Measurements from ENCODE around the gene DSN1. TPM values are rescaled to one million over a fixed set of nuclear protein-coding genes. Genes with fewer than 3 reads are reported as not detected.

The DSN1 gene
- total RNA-seq, 1 donor: 8.0 TPM

GRCh38 chr20:36817496-36817895, 43.9 kb upstream of the DSN1 start:
- Histone ChIP-seq H3K4me2 (ENCODE audit: insufficient read depth, low read length) (no peak overlapping the region), H3K27ac (ENCODE audit: low read depth, low read length) (no peak overlapping the region), H3K9me3 (ENCODE audit: low read depth, low read length) (no peaks in the 10 kb centered on the region), H3K79me2 (ENCODE audit: insufficient read depth, low read length) (peaks cover 34% of the 10 kb centered on the region), H2AFZ (ENCODE audit: low read length) (no peak overlapping the region), H3K4me1 (ENCODE audit: insufficient read depth, low read length) (peaks cover 5% of the 10 kb centered on the region), H3K4me3 (ENCODE audit: insufficient read depth, low read length) (no peak overlapping the region), H3K27me3 (ENCODE audit: insufficient read depth, low read length) (no peaks in the 10 kb centered on the region), H3K36me3 (ENCODE audit: insufficient read depth, low read length) (peaks cover 67% of the 10 kb centered on the region), H4K20me1 (ENCODE audit: insufficient read depth, low read length) (peaks cover 8% of the 10 kb centered on the region)
- no peak for TF ChIP-seq CTCF (IDR thresholded peaks at IDR 0.05; ENCODE audit: extremely low read depth, low read depth, low read length)
- DNase-seq (ENCODE audit: insufficient read length, low spot score, missing footprints): no peak

DNA sequence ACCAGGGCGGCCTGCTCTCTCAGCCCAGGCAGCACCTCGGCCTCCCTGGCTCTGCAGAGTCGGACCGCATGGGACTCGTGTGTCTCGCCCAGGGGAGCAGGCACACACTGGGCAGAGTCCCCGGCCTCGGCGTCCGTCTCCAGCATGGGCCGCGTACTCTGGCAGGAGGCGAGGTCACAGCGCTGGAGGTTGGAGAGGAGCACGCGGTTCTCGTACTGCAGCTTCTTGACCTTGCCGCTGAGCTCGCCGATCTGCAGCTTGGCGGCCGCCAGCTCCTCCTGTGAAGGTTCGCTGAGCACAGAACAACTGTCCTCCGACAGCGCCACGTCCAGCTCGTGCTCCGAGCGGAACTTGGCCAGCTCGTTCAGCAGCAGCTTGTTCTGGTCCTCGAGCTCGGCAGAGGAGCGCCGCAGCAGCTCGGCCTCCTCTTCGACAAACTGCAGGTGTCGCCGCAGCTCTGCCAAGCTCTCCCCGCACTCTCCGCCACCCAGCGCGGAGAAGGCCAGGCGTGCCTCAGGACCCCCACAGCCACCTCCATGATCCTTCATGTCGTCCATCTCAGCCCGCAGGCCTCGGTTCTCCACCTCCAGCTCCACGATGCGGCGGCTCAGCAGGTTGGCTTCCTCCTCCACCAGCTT, 42.0 kb upstream of the DSN1 start:
- no peaks in the 10 kb centered on the region for H3K9me3 ChIP-seq (ENCODE audit: low read depth, low read length)
- H4K20me1 ChIP-seq (ENCODE audit: insufficient read depth, low read length): peaks cover 8% of the 10 kb centered on the region
- H3K4me1 ChIP-seq (ENCODE audit: insufficient read depth, low read length): peaks cover 5% of the 10 kb centered on the region
- H3K27me3 ChIP-seq (ENCODE audit: insufficient read depth, low read length): no peaks in the 10 kb centered on the region
- no peak overlapping the region for H3K4me2 ChIP-seq (ENCODE audit: insufficient read depth, low read length)
- TF ChIP-seq CTCF (IDR thresholded peaks at IDR 0.05; ENCODE audit: extremely low read depth, low read depth, low read length): no peak
- no peak overlapping the region for H2AFZ ChIP-seq (ENCODE audit: low read length)
- no peak overlapping the region for H3K27ac ChIP-seq (ENCODE audit: low read depth, low read length)
- H3K36me3 ChIP-seq (ENCODE audit: insufficient read depth, low read length): peaks cover 74% of the 10 kb centered on the region
- peaks cover 40% of the 10 kb centered on the region for H3K79me2 ChIP-seq (ENCODE audit: insufficient read depth, low read length)
- H3K4me3 ChIP-seq (ENCODE audit: insufficient read depth, low read length): no peak overlapping the region
- DNase-seq (ENCODE audit: insufficient read length, low spot score, missing footprints): peak; percentile 47

- Histone ChIP-seq H3K27me3 (ENCODE audit: insufficient read depth, low read length) (no peaks in the 10 kb centered on the region), H3K79me2 (ENCODE audit: insufficient read depth, low read length) (peaks cover 37% of the 10 kb centered on the region), H3K9me3 (ENCODE audit: low read depth, low read length) (no peaks in the 10 kb centered on the region), H2AFZ (ENCODE audit: low read length) (no peak overlapping the region), H4K20me1 (ENCODE audit: insufficient read depth, low read length) (peaks cover 12% of the 10 kb centered on the region), H3K4me3 (ENCODE audit: insufficient read depth, low read length) (no peak overlapping the region), H3K4me1 (ENCODE audit: insufficient read depth, low read length) (peaks cover 13% of the 10 kb centered on the region), H3K36me3 (ENCODE audit: insufficient read depth, low read length) (peaks cover 65% of the 10 kb centered on the region), H3K27ac (ENCODE audit: low read depth, low read length) (no peak overlapping the region), H3K4me2 (ENCODE audit: insufficient read depth, low read length) (no peak overlapping the region)
- peak; percentile 62 for DNase-seq (ENCODE audit: insufficient read length, low spot score, missing footprints)
- no peak for TF ChIP-seq CTCF (IDR thresholded peaks at IDR 0.05; ENCODE audit: extremely low read depth, low read depth, low read length)
Observed at GRCh38 chr20:36812594-36813463, 39.3 kb upstream of the DSN1 start.
